GM19240 (cell line): ENCODE measurements around the gene MZB1.
"Not testable (repeated sequence)": the region's sequence is repeated elsewhere in the genome, so short reads cannot be mapped to it uniquely, and the experiment has no call there.

Experiments
- DNase-seq: peaks from one replicate; pipeline ENCODE4 v3.0.0; 2011; ENCODE audit warnings: low spot score; ENCODE audit not compliant: insufficient read length

Gene MZB1

DNA sequence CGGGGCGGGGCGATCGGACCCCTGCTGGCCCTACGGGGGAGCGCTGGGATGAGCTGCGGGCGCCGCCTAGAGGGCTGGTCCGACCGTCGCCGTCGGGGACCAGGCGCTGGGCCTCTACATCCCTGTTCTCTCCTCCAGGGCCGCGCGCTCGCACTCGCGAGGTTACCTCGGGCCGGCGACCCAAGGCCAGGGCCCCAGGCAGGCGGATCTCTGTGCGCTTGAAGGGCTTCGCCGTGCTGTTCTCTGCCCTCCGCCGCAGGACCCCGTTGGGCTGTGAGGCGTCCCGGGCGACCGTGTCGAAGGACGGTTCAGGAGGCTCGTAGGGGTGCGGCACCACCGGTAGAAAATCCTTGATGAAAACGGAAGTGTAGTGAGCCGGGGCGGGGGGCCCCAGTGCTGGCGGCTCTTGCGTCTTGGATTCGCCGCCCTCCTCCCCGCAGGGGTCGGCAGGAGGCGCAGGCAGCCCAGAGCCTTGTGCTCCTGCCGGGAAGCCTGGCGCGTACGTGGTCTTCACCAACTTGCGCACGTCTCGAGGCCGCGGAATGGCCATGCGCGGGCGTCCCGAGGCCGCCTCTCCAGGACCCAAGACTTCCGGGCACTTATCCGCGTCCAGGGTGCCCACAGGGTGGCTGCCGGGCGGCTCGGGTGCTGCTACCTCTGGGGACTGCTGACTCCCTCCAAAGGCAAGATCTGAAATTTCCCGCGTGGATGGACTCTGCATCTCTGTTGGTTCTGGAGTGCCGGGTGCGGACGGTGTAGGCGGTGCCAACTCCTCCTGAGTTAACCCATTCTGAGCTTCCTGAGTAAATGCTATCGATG lies 3.2 kb upstream of the MZB1 start:
- peak; percentile 84 for DNase-seq

DNA sequence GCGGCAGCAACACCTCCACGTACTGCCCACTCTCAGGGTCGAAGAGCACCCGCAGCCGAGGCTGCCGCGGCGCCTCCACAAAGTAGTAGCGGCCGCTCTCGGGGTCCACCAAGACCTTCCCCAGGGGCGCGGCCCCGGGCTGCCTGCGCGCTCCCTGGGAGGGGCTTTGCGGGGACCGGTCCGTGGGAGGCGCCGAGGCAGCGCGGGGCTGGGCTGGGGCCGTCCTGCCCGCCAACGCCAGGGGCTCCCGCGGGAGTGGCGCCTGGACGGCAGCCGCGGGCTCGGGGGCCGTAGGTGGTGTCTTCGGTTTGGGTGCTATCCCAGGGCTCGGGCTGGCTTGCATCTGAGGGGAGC lies 2.6 kb upstream of the MZB1 start:
- peak; percentile 29 for DNase-seq

DNA sequence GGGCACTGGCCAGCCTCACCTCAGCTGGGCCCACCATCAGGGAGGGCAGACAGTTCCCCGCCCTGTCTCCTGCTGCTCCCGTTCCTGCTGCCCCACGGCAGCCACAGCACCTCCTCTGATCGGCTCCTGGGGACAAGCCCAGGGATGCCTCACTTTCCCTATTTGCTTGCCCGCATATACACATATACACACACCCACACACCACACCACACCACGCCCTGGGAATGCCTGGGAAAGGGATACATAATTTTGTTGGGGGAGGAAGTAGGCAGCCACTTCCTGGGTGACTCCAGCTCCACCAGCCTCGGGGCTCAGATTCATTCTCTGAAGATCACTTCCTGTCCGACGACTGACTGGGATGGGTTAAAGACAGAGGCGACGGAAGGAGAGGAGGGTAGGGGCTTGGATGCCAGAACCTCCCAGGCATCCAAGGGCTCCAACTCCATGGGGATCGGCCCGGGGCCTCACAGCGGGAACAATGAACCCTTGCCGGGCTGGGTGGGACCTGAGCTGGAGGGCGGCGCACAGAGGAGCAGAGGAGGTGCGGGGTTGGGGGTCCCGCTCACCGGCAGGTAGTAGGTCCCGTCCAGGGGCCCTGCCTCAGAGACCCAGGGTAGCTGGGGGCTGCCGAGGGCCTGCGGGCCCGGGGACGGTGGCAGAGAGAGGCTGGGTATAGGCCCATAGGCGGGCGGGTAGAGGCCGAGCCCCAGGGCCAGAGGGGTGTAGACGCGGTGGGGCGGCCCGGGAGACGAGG lies 2.0 kb upstream of the MZB1 start:
- DNase-seq = no peak

DNA sequence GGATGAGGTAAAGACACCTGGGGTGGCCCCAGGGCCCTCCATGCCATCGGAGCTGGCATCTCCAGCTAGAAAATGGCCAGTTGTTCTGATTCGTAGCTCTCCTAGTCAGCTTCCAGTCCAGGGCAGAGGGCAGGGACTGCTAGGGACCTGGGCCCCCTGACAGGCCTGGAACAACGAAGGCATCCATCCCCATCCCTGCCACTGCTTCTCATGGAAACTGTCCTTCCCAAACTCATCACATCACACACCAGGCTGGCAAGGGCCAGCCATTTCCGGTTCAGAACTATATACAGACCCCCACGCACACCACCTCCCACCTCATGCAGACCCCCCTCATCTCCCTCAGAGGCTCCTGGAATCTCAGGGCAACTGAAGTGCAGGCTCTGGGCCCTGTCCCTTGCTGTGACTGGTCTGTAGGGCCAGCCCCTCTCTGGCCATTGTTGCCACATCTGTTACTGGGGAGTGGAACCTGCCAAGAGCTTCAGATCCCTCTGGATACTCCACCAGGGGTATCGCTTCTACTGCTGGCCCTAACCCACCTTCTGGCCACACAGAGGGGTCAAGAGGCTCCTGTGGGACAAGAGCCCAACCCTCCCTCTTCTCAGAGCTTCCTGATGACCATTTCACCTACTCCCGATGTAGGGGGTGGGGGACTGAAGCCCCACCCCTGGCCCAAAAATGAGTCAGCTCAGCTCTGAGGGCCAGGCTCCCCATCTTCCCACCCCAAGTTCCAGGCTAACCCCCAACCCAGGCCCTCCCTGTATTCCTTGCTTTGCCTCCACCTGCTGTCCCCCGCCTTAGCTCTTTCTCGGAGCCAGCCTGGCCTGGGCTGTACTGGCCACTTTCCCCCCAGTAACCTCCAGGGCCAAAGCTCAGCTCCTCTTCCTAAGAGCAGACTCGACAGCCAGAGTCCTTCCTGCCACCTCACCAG lies 1.2 kb upstream of the MZB1 start:
- no peak for DNase-seq

DNA sequence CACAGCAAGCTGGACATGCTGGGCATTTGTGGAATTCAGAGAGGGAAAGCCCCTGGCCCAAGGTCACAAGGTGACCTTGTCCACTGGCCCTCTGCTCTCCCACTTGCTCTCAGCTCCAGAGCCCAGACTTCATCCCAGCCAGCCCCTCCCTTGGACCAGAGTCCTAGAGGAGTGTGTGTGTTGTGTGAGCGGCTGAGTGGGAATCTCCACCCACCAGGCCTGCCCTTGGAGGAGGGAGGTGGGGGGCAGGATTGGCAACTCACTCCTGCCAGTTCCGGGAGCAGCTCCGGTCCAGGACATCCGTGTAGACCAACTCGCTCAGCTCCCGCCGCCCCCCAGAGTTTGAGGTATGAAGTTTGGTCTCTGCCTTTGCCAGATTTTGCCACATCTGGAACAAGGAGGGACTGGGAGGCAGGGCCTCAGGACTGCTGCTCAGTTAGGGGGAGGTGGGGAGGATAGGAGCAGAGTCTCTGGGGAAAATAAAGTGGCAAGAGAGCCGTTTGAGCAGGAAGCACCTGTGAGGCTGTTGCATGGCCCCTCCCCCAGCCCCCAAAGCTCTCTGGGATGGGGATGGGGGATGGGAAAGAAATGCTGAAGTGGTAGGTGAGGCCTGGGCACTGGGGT lies 1.4 kb downstream of the MZB1 start:
- no peak for DNase-seq

DNA sequence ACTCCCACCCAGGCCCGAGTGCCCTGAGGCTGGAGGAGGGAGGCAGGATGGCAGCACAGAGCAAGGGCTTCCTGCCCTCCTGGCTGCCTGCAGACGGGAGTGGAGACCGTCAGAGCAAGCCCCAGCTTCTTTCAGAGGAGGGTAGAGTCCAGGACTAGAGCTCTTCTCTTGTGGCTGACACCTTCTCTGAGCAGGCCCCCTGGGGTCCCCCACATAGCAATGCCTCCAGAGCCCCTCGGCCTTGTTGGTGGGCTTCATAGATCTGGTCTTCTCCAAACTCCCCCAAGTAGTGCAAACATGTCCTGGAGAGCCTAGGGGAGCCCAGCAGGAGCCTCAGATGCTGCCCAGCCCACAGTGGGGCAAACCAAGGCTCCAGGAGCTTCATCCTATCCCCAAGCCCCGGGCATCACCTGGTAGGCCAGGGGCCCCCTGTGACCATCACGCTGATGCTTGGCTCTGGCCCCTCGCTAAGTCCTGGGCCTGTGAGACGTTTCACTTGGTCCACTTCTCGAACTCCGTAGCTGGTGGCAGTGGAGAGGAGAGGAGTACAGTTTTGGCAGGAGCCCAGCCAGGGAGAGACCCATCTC lies 2.0 kb downstream of the MZB1 start:
- DNase-seq = no peak

DNA sequence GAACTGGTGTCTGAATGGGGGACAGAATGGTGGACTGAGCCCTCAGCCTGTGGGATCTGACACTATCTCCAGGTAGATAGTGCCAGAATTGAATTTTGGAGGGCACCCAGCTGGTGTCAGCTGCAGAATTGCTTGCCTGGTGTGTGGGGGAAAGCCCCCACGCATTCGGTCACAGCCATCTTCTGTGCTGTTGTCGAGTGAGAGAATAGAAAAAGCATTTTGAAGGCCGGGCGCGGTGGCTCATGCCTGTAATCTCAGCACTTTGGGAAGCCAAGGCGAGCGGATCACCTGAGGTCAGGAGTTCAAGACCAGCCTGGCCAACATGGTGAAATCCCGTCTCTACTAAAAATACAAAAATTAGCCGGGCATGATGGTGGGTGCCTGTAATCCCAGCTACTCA lies 2.8 kb downstream of the MZB1 start:
- DNase-seq = not testable (repeated sequence)

DNA sequence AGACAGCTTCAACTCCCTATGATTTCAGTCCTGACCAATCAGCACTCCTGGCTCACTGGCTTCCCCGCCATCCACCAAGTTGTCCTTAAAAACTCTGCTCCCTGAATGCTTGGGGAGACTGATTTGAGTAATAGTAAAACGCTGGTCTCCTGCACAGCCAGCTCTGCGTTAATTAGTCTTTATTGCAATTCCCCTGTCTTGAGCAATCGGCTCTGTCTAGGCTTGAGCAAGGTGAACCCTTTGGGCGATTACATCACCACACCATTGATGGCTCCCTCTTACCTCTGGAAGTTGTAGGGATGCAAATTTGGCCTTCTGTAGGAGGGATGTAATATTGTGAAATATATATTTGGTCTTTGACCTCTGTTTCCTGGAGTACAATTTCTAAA lies 3.7 kb downstream of the MZB1 start:
- DNase-seq = no peak

DNA sequence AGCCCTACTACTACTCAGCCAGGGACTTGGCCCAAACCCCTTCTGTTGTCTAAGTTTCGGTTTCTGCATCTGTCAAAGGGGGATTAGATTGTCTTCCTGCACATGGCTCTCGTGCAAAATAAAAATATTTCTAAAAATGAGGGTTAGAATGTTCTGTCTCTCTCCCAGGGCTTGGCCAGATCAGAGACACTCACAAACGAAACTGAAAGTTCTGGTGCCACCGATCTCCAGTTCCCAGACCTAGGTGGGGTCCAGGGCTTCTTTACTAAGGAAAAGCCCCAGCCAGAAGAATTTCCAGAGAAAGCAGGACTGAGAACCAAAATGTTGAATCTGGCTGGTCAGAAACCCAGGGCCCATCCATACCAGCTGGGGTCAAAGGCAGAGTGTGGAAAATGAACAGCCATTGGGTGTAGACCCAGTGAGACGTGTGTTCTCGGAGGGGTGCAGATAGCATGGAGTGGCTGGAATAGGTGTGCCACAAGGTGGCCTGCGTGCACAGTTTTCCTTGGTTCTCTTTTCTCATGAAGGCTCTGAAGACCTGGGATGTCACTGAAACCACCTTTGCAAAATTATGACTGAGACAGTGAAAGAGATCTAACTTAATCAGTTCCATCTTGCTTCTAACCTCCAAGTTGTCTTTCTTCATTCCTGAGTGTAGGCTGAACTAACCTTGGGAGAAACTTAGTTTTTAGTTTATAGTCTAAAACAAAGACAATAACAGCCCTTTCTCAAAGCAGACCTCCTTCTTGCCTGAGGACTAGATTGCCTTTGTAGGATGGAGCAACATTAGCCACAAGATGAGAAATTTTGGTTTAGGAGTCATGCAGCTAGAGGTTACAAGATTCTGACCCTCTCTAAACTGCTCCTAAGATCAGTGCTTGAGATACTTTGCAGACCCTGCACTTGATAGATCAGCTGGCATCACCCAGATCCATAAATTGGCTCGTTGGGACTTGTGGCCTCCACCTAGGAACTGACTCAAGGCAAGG lies 4.4 kb downstream of the MZB1 start:
- no peak for DNase-seq

DNA sequence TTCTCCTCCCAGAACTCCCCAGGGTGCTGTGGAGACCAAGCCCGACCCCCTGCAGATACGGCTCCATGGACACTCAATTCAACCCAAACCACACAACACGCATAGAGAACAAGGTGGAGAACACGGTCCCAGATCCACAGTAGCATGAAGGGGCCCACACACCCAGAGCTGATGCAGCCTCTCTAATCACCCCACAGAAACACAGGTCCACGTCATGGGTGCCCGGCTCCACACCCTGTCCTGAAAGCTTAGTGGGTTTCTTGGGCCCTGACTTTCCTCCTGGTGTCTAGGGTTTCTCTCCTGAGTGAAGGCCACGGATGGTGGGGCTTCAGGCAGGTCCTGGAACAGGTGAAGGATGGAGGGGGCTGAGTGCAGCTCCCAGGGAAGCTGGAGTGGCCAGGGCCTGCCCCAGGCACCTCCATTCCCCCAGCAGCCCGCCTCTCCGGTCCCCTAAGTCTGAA lies 5.1 kb downstream of the MZB1 start:
- DNase-seq = no peak

DNA sequence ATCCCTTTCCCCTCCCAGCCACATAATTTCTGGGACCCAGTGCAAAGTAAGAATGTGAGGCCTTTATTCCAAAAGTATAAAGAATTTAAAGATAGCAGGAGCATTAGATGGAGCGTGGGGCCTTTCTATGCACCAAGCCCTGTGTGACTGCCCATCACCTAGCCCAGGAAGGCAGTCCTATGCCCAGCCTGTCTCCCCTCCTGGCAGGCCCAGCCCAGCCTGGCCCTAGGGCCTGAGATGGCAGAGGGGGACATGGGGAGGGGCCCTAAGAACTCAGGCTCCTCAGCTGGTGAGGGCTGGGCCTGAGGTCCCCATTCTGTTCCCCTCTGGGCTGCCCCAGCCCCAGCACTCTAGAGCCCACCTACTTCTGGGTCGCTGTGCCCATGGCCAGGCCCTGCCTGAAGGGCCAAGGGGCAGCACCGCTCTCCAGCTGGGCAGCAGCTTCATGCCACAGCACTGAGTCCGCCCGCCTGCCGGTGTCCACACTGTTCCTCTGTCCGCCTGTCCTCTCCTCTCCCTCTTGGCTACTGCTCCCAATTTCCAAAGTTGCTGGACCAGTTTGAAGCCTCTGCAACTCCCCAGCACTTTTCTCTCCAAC lies 5.6 kb downstream of the MZB1 start:
- no peak for DNase-seq

DNA sequence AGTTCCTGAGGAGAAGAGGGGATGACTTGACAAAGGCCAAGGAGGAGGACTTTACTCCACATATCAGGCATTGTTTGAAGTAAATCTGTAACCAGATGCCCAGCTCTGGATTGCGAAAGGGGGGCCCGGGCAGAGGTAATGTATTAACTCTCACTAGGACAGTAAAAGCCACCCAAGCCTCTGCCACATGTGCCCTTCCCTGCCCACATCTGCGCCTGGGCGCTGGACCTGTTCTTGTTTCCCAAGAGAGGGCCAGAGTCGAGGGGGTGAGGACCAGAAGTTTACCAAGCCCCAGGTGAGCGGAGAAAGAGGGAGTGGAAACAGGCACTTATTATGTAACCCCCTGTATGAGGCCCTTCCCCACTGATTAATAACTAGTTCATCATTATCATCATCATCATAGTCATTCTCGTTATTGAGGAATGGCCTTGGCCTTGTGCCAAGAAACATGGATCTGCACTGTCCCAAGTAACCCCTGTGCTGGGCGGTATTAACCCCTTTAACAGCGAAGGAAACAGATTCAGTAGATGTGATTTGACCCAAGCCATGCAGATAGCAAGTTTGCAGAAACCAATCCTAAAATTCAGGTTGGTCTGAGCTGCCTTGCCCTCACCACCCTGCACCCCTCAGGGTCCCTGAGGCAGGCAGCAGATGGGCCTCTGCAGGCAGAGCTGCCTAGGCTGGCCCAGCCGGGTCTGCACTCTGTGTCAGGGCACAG lies 6.3 kb downstream of the MZB1 start, which contains the start of gene SLC23A1:
SLC23A1 (minus strand) TSS at position 23 of the 718 bp plus-strand sequence. CDS start 44 bp downstream, outside the sequence.
- DNase-seq = no peak

DNA sequence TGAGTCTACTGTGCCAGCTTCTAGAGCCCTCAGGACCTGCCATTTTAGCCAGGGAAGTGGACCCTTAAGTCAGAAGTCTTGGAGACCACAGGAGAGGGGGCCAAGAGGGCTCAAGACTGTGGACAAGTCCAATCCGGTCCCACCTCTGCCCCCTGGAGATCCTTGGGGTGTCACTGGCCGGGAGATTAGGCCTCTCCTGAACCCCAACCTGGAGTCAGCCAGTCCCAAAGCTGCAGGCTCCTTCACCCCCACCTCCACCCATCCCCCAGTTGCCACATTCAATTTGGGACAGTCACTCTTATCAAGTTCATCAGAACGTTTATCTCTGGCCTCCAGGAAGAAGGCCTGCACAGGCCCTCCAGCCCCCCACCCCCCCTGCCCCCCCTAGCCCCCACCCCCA lies 6.9 kb downstream of the MZB1 start:
- no peak for DNase-seq

DNA sequence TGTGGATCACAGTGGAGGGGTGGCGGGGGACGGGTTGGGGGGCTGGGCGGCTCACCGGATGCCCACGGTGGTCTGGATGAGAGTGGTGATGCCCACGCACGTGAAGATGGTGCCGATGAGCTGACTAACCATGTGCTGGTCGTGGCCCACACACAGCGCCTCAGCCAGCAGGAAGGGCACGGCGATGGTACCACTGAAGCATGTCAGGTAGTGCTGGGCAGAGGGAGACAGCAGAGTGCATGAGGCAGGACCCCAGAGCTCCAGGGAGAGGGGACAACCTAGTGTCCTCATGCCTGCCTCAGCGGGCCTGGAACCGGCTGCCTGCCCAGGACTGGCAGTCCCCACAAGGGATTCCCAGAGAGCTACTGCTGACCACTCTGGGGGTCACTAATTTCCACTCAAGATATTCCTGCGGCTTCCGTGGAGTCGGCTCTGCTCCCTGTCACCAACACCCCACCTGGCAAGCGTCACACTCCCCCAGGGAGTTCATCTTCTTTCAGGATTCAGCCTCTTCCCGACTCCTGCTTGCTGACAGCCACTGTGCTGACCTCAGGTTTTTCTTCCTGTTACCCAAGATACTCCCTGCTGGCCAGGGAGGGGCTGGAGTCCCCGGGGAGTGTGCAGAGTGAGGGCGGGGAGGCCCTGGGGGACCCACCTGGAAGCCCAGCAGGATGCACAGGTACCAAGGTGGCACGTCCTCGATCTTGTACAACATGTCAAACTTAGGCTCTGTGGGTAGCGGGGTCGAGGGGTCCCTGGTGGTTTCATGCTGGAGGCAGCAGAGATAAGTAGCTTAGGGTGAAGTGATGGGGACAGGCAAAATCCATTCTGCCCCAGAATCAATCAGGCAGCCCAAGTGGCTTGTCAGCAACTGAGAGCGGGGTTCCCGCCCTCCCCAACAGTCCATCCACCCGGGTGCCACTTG lies 7.6 kb downstream of the MZB1 start:
- DNase-seq = no peak

DNA sequence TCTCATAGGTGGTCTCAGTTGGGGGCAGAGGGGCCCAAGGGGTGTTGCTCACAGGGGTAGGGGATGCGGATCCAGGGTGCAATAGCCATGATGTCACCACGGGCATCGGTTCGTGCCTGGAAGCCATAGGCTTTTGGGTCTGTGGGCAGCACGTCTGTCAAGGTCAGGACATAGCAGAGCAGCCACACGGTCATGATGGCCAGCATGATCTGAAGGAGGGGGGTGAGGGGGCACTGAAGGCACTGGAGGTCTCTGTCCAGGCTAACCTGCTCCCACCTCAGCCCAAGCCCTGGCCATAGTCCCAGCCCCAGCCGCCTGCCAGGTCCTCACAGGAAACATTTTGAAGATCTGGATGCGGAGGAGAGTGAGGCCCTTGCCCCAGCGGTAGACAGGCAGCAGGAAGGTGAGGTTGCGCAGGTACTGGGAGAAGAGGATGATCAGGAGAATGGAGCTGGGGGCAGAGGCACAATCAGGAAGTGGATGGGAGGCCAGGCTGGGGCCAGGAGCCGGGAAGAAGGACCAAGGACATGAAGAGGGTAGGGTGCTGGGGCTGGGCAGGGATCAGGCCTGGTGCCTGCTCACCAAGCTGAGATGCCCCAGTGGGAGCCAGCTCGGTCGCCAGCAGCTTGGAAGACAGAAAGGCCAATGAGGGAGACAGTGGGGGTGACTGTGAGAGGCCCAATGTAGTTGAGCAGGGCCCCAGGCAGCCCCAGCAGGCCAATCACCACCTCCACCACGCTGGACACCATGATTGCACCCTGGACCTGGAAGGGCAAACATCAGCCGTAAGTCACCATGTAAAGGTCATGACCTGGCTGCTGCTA lies 9.9 kb downstream of the MZB1 start:
- no peak for DNase-seq

DNA sequence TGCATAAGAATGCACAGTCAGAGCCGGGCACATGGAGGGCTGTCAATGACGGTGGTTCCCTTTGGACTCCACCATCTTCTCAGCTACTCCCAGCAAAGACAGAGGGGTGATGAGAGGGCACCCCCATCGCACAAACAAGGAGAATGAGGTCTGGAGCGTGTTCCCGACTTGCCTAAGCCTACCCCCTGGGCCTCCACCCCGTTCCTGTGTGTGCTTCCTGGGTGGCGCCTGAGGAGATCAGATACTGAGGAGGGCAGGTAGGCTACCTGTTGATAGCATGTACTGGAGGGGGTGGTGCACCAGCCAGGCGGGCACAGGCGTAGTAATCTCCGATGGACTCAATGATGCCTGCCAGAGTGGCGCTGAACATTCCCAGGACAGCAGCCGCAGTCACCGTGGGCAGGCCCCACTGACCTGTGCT lies 10.8 kb downstream of the MZB1 start:
- DNase-seq = no peak
